Effector memory CD4-positive, alpha-beta T cell (primary cell): ENCODE results near the gene LRFN5.
A peak's percentile ranks its signal among the peaks of the same experiment; 100 is the strongest.
"Not testable (repeated sequence)": the region's sequence is repeated elsewhere in the genome, so short reads cannot be mapped to it uniquely, and the experiment has no call there.

Experiments
- DNase-seq, 3 donors: peaks; one replicate each; pipeline ENCODE4 v3.0.0-alpha.2; 2020
- H3K27ac ChIP-seq: 2 replicates; pipeline ENCODE4 v1.7.0; 2013; ENCODE audit warnings: mild to moderate bottlenecking, low read length, moderate library complexity; ENCODE audit not compliant: insufficient read depth, poor library complexity, severe bottlenecking
- H3K27me3 ChIP-seq: replicated peaks from 2 replicates; pipeline ENCODE4 v1.7.0; 2013; ENCODE audit warnings: mild to moderate bottlenecking, low read length; ENCODE audit not compliant: insufficient read depth, control insufficient read depth, poor library complexity, severe bottlenecking
- H3K36me3 ChIP-seq: 2 replicates; pipeline ENCODE4 v1.7.0; 2013; ENCODE audit warnings: mild to moderate bottlenecking, low read length, moderate library complexity; ENCODE audit not compliant: control insufficient read depth, insufficient read depth
- H3K4me1 ChIP-seq: 2 replicates; pipeline ENCODE4 v1.7.0; 2013; ENCODE audit warnings: low read length, mild to moderate bottlenecking; ENCODE audit not compliant: control insufficient read depth, insufficient read depth, poor library complexity, severe bottlenecking
- H3K4me3 ChIP-seq: 2 replicates; pipeline ENCODE4 v1.7.0; 2013; ENCODE audit warnings: low read length, low read depth, mild to moderate bottlenecking; ENCODE audit not compliant: insufficient read depth, poor library complexity, severe bottlenecking
- H3K9me3 ChIP-seq: 2 replicates; pipeline ENCODE4 v1.7.0; 2013; ENCODE audit warnings: mild to moderate bottlenecking, low read length, moderate library complexity; ENCODE audit not compliant: control insufficient read depth
- total RNA-seq, 3 donors: gene quantifications; one replicate each; lab custom pipeline; 2026; lab: John Stamatoyannopoulos, UW

The LRFN5 gene
- 0 reads per million in 3 donors for total RNA-seq

DNA sequence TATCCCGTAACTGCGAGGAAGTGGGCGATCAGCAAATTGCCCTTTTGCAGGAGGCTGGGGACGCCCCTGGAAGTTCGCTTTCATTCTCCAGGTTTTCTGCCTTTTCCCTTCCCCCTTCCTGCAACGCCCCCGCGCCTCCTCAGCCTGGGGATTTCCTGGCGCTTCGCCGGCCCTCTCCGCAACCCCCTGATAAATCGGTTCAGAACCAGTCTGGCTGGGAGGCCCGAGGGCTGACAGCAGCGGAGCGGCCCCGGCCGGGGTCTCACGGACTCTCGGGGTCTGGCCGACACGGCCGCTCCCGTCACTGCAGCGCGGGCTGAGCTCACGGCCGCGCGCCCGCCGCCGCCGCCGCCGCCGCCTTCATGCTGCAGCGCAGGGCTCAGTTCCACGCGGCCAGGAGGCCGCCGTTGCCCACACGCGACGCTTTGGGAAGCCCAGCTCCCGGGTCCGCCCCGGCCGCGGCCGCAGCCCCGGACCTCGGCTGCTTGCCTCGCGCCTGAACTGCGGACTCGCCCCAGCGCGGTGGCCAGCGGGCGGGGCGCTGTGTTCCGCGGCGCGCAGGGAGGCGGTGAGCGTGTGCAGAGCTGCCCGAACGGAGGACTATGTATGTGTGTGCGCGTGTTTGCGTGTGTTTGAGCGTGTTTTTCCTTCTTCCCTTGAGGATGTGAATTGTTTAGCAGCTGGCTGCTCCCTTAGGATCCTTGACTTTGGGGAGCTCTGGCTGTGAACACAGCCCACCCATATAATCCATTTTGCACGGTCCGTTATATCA lies at the start of gene LRFN5:
LRFN5 (plus strand) TSS at position 345 of the 772 bp plus-strand sequence.
- no peaks in the 10 kb centered on the region for H3K36me3 ChIP-seq
- H3K27ac ChIP-seq: no peak within 1 kb of the TSS
- no peaks in the 10 kb centered on the region for H3K9me3 ChIP-seq
- H3K4me1 ChIP-seq: peaks cover 8% of the 10 kb centered on the region
- H3K27me3 ChIP-seq: peaks cover 27% of the 10 kb centered on the region
- DNase-seq: no peak
- H3K4me3 ChIP-seq: peak within 1 kb of the TSS; percentile 1

- no peak overlapping the region for H3K4me3 ChIP-seq
- H3K27ac ChIP-seq: no peak overlapping the region
- DNase-seq: no peak
- no peaks in the 10 kb centered on the region for H3K27me3 ChIP-seq
- no peaks in the 10 kb centered on the region for H3K9me3 ChIP-seq
- H3K4me1 ChIP-seq: no peaks in the 10 kb centered on the region
- no peaks in the 10 kb centered on the region for H3K36me3 ChIP-seq
Observed at GRCh38 chr14:41558490-41558889, 48.2 kb upstream of the LRFN5 start.

- not testable (repeated sequence) for H3K4me3 ChIP-seq
Observed at GRCh38 chr14:41566864-41567263, 39.8 kb upstream of the LRFN5 start.

DNA sequence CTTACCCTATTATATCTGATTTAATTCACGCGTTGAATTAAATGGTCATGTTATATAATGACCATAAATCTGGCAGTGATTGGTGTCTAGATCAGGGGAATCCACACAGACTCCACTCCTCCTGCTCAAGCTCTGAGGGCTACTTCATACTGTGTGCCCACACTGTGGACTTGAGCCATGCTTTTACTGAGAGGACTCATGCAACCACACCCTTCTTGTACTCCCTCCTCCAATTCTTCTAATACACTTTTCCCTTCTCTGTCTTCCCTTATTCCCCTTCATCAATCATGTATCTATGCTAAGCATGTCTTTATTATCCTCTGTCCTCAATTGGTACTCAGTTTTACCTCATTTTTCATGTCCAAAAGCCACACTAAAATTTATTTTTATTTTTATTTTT lies 37.7 kb upstream of the LRFN5 start:
- H3K27ac ChIP-seq: no peak overlapping the region
- H3K4me1 ChIP-seq: no peaks in the 10 kb centered on the region
- no peak for DNase-seq
- no peaks in the 10 kb centered on the region for H3K27me3 ChIP-seq
- no peak overlapping the region for H3K4me3 ChIP-seq
- H3K36me3 ChIP-seq: no peaks in the 10 kb centered on the region
- no peaks in the 10 kb centered on the region for H3K9me3 ChIP-seq

More at GRCh38 chr14:41566864-41567263, 39.8 kb upstream of the LRFN5 start:
- not testable (repeated sequence) for H3K36me3 ChIP-seq, H3K9me3 ChIP-seq, H3K4me1 ChIP-seq, DNase-seq, H3K27ac ChIP-seq, H3K27me3 ChIP-seq

GRCh38 chr14:41570415-41571155 lies 36.1 kb upstream of the LRFN5 start:
- no peak overlapping the region for H3K27ac ChIP-seq
- no peak for DNase-seq
- no peak overlapping the region for H3K4me3 ChIP-seq
- no peaks in the 10 kb centered on the region for H3K36me3 ChIP-seq
- no peaks in the 10 kb centered on the region for H3K9me3 ChIP-seq
- no peaks in the 10 kb centered on the region for H3K27me3 ChIP-seq
- no peaks in the 10 kb centered on the region for H3K4me1 ChIP-seq

- DNase-seq: no peak
- H3K27ac ChIP-seq: no peak overlapping the region
- no peaks in the 10 kb centered on the region for H3K36me3 ChIP-seq
- no peak overlapping the region for H3K4me3 ChIP-seq
- H3K27me3 ChIP-seq: no peaks in the 10 kb centered on the region
- no peaks in the 10 kb centered on the region for H3K9me3 ChIP-seq
- no peaks in the 10 kb centered on the region for H3K4me1 ChIP-seq
Observed at GRCh38 chr14:41586237-41586636, 20.4 kb upstream of the LRFN5 start.

DNA sequence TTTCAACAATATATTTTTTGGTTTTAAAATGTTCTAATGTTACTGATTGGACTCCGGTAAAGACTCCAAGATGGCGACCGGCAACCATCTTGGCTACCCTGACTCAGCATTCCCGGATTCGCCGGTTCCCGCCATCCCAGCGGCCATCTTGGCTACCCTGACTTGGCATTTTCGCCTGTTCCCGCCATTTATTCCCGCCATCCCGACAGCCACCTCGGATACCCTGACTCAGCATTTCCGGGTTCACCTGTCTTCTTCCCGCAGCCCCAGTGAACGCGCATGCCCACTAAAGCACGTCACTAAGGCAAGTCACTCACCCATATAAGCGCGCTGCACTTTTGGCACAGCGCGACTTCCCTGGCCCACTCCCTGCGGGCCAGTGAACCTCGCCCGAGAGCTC lies 9.0 kb upstream of the LRFN5 start:
- no peak for DNase-seq
- H3K4me3 ChIP-seq: no peak overlapping the region

GRCh38 chr14:41599805-41600385 lies 6.8 kb upstream of the LRFN5 start:
- not testable (repeated sequence) for H3K27ac ChIP-seq, H3K36me3 ChIP-seq, H3K9me3 ChIP-seq, DNase-seq, H3K4me3 ChIP-seq, H3K27me3 ChIP-seq, H3K4me1 ChIP-seq

More for the DNA sequence above, 9.0 kb upstream of the LRFN5 start:
- Histone ChIP-seq H3K27ac (no peak overlapping the region), H3K36me3 (no peaks in the 10 kb centered on the region), H3K27me3 (no peaks in the 10 kb centered on the region), H3K9me3 (no peaks in the 10 kb centered on the region), H3K4me1 (no peaks in the 10 kb centered on the region)

DNA sequence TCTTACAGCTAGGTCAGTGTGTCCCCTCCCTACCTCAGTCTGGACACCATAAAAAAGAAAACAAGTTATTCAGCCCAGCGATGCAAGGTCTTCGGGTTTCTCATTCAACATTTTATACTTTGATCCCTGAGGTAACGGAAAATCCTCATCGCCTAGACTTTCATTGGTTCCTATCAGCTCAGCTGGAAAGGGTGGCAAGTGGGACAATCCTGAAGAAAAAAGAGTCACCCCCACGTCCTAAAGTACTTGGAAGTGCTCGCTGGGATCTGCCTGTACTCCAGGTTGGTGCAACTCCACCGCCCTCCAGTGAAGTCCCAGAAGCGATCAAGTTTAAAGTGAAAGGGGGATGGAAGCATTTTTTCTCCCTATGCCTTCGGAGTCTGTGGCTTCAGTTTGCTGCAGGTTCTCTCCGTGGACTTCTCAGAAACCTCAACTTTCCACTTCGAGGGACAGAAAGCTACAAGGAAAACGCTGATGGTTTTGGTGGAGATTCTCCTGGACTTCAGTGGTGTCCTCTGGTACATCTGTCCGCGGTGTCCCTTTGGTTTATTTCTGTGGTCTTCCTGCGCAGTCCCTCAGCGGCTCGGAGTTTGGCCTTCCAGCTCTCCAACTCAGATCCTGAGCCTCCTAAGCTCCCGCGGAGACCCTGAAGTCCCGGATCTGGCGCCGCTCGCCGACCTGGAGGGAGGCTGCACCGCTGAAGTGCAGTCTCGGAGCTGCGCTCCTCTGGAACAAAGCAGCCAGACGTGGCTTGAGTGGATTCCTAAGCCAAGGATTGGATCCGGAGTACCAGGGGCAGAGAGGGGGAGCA lies 1.8 kb upstream of the LRFN5 start:
- no peaks in the 10 kb centered on the region for H3K36me3 ChIP-seq
- DNase-seq: no peak
- H3K27ac ChIP-seq: no peak overlapping the region
- H3K4me3 ChIP-seq: peak overlapping the region; percentile 10
- peaks cover 22% of the 10 kb centered on the region for H3K27me3 ChIP-seq
- no peaks in the 10 kb centered on the region for H3K9me3 ChIP-seq
- peaks cover 8% of the 10 kb centered on the region for H3K4me1 ChIP-seq
